Measurements from ENCODE around the gene EFNA5.

The EFNA5 gene

DNA sequence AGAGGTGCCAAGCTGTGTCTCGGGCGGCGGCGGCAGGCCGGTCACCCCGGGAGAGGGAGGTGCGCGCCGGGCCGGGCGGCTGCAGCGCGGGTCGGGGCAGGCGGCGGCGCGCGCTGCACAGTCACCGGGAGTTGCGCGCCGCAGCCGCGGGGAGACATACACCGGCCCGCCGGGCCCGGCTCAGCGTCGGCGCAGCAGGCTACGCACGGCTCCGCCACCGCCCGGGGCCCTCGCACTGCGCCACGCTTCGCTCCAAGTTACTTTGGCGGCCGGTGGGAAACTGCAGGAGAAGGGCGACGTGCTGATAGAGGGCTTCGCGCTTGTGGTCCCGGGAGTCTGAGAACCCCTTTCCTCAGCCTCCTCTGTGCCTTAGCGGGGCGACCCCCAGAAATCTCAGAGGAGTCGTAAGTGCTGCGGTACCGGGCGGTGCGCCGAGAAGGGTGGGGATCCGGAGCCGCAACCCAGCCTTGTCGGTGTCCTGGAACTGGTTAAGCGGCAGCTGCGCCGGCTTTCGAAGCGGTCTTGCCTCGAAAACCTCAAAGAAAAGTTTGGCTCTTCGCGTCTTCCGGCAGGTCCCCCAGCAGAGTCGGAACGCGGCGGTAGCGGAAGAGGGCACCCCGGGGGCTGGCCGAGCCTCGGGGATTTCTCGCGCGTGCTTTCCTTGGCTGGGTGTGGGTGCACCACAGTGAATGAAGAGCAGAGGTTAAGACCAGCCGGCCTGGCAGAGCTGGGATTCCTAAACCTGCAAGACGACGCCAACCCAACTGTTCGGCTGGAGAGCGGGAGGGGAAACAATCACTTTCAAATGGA is at the start of gene EFNA5:
TSS of gene EFNA5 (minus strand) at position 6 of the 810 bp plus-strand sequence.
- DNase-seq = peak; percentile 61 to 78 (median 63)

GRCh38 chr5:107719034-107719606 is 48.4 kb upstream of the EFNA5 start:
- DNase-seq = no peak

DNA sequence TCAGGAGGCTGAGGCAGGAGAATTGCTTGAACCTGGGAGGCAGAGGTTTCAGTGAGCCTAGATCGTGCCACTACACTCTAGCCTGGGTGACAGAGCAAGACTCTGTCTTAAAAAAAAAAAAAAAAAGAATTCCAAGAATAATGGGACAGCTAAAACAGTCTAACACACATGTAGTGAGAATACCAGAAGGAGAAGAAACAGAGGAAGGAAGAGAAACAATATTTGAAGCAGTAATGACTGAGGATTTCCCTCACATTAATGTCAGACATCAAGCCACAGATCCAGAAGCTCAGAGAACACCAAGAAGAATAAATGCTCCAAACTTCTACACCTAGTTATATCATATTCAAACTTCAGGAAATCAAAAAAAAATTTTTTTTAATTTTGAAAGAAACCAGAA is 47.1 kb upstream of the EFNA5 start:
- no peak for DNase-seq

- DNase-seq = no peak
These were observed 42.5 kb upstream of the EFNA5 start for GRCh38 chr5:107713228-107713627.

DNA sequence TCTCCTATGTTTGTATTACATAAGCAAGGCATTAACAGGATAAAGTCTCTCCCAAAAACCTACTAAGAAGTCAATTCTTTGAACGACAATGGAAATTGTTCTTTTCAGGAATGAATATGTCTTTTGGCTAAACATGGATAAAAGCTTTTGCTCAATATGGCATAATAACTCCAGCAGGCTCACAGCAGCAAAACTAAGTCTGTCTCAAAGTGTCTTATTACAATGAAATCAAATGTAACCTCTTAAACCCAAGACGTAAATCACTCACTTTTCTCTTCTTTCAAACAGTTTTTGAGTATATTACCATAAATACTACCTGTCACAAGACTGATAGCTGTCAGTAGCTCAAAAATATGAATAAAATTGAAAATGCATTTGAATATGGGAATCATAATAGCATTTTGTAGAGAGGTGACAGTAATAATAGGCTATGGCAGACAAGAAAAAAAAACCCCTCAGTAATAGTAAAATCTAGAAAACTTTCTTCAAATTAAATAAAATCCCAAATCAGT is 41.7 kb upstream of the EFNA5 start:
- DNase-seq = no peak

DNA sequence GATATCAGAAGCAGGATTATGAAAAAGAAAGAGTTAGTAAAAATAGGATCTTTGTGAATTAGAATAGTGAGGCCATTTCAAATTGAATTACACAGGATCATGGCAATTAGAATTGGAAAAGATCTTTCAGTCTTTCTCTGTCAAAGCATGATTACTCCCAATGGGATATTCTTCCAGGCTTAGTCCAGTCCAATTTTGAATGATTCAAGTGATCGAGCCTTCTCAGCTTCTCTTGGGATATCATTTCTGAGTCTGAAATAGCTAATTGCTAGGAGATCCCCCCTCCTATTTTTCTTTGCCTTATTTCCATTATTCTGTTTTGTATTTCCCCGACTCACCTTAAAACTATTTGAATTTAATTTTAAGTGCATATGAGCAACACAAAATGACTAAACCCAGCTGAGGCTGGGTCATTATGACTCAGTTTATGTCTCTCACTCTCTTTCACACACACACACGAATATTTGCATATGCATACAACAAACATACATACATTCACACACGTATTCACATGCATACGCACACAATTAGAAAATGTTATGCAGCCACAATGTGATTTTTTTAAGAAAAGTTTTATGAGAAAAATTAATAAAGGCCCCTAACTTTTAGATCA is 34.8 kb upstream of the EFNA5 start:
- DNase-seq = no peak

- no peak for DNase-seq
These were observed 34.1 kb upstream of the EFNA5 start for GRCh38 chr5:107704681-107705401.

- no peak for DNase-seq
These were observed 29.7 kb upstream of the EFNA5 start for GRCh38 chr5:107700481-107700880.

- no peak for DNase-seq
These were observed 28.7 kb upstream of the EFNA5 start for GRCh38 chr5:107699425-107699824.

DNA sequence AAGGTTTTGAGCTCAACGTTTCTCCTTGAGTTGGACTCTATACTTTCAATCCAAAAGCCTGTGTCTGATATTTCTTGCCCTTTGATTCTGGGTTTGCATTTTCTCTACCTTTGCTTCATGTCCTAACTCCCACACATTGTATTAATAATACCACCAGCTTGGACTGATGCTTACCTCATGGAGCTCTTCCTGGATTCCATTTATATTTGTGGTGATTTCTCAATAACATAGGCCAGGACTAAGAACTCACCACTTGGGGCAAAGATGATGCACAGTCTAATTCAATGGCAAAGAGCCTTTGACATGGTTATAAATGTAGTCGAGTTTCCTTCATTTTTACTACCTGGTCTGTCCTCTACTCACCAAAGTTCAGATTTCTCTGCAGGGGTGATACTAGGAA is 27.5 kb upstream of the EFNA5 start:
- no peak for DNase-seq

DNA sequence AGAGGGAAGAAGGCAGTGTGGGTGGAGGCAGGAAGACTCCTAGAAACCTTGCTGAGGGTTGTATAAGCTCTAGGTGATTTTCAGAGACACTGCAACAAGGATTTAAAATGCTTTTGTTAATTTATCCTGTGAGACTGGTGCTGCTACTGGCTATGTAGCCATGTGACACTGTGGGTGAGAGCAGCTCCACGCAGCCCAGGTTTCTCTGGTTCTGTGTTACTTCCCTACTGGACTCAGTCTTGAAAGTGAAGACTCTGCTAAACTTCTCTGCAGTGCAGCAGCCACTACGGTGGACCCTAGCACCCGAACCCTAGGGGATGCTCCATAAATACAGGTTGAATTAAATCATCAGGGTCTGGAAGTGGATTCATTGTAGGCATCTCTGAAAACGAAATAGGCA is 25.8 kb upstream of the EFNA5 start:
- DNase-seq = no peak

DNA sequence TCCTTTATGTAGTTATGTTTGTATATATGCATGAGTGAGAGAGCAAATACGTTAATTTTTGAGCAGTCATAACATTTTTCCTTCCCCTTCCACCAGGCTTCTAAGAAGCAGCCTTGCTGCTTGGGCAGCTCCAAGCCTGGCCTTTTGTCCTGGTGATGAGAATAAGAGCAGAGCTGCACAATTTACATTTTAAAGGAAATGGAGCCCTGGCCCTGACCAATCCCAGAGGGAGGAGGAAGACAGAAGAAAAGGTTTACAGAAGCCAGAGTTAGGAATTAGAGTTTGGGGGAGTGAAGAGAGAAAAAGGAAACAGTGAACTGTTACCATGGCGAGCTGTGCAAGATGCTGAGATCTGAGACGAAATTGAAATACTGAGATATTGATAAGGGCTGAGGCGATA is 25.3 kb upstream of the EFNA5 start:
- DNase-seq = no peak

- no peak for DNase-seq
These were observed 17.2 kb upstream of the EFNA5 start for GRCh38 chr5:107687937-107688336.

- DNase-seq = no peak
These were observed 16.7 kb upstream of the EFNA5 start for GRCh38 chr5:107687404-107687803.

- no peak for DNase-seq
These were observed 11.8 kb upstream of the EFNA5 start for GRCh38 chr5:107682533-107682932.

GRCh38 chr5:107680799-107681198 is 10.1 kb upstream of the EFNA5 start:
- DNase-seq = no peak

DNA sequence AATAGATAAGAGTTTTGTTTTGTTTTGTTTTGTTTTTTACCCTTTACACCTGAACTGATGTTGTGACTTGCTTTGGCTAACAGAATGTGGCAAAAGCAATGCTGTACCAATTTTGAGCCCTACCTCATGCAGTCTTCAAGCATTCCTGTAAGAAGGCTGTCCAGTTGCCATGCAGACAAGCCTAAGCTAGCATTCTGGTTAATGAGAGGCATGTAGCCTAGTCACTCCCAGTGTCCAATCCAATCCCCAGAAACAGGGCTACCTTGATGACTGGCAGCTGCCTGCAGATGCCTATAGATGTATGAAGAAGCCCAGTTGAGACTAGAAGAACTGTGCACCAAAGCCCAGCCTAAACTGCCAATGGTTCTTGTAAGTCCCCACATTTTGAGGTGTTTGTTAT is 9.4 kb upstream of the EFNA5 start:
- no peak for DNase-seq

GRCh38 chr5:107676702-107677101 is 6.0 kb upstream of the EFNA5 start:
- no peak for DNase-seq

DNA sequence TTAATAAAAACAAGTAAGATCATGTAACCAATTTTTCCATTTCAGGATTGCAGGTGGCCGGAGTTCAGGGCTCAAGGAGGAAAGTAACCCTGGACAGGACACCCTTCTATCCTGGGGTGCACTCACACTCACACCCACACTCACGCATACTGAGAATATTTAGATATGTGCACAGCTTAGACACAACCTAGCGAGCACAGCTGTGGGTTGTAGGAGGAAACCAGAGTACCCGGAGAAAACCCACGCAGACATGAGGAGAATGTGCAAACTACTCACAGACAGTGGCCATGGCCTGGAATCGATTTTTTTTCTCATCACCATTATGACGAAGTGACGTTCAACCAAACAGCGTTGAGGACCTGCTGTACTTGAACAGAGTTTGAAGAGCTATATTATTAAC is 4.5 kb upstream of the EFNA5 start:
- DNase-seq = no peak

DNA sequence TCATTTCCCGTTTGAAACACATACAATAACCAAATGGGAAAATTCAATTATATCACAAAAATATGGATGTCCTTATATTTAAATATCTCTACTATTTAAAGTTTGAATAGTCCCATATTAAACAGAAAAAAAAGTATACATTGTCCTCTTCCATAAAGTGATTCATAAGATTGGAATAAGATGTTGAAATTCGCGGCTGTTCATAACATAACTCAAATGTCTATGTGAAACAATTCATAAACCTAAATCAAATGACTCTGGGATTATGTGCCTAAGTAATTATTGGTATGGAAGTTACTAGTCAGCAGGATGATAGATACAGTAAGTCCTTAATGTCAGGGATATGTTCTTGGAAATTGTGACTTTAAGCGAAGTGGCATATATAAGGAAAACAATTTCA is 3.9 kb upstream of the EFNA5 start:
- DNase-seq = no peak

DNA sequence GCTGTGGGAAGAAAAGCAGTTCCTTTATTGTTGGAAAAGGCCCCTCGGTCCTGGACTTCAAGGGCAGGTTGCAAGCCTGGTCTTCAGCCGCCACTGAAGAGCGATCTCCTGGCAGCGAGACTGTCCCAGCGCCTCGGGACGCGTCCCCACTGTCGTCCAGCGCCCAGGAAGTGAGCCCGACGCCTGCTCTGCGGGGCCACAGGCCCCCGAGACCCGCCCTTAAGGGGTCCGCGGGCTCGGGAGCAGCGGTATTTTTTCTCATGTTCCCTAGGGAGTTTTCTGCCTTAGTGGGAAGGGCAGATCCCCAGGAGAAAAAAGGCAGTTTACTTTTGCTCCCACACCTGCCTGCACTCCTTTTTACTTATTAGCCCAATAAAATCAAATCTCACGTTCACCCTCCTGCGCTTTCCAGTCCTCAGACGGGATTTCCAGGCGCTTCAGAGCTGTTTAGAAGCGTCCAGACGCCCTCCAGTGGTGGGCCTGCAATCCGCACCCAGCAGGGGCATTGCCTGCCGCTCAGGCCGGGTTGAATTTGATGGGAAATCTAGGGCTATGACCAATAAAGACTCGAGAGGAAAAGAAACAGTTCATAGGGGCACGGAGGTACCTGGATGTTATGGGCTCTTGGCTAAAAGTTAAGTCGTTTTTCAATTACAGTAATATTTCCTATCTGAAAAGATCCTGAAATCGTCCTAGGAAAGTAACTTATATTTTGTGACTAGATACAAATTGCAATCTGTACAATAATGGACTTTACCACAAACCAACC is 2.8 kb upstream of the EFNA5 start:
- peak; percentile 63 to 92 (median 89) for DNase-seq

GRCh38 chr5:107673039-107673367 is 2.3 kb upstream of the EFNA5 start:
- DNase-seq = no peak
